ENCODE data around the gene TSSK2. TPM values are rescaled to one million over a fixed set of nuclear protein-coding genes. Genes with fewer than 3 reads are reported as not detected.
"Not testable (repeated sequence)": the region's sequence is repeated elsewhere in the genome, so short reads cannot be mapped to it uniquely, and the experiment has no call there.

The TSSK2 gene
- not detected for total RNA-seq

DNA sequence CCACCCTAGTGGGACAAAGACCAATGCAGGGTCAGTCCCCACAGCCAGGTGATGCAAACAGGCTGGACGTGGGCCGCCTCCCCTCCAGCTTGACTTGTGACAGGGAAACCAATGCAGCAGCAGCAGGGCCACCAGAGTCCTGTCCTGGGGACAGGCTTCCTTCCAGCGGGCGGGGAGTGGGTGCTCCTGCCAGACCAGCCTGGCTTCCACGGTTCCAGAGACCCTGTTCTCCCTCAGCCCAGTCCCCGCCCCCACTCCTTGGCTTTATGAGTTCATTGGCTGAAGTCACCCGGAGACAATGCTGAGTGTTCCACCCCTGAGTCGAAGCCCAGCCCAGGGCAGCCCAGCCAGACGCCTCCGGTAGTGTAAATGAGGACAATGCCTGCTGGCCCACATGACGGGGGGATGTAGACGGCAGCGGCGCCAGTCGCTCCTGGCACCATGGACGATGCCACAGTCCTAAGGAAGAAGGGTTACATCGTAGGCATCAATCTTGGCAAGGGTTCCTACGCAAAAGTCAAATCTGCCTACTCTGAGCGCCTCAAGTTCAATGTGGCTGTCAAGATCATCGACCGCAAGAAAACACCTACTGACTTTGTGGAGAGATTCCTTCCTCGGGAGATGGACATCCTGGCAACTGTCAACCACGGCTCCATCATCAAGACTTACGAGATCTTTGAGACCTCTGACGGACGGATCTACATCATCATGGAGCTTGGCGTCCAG, at the start of gene TSSK2:
Gene TSSK2 (plus strand): TSS at position 350 of the 726 bp plus-strand sequence. CDS start 92 bp downstream, at position 442.
- DNase-seq (ENCODE audit: low spot score in 2 of 2): no peak
- no peak for FAIRE-seq

DNA sequence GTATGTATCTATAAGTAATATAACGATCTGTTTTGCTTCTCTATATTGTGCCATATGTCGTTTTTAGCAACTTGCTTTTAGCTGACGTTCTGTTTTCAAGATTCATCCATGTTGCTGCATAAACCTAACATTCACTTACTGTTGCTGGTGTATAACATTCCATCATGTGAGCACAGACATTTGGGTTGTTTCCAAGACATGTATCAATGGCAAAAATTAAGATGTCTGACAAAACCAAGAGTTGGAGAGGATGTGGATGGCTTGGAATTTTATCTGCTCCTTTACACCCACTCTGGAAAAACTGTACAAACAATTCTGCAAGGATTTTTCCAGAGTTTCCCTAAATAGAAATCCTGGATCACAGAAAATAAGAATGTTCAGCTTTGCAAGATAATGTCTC, 49.8 kb upstream of the TSSK2 start:
- FAIRE-seq: no peak

GRCh38 chr22:19082101-19082500, 49.0 kb upstream of the TSSK2 start:
- no peak for DNase-seq (ENCODE audit: low spot score in 2 of 2)
- FAIRE-seq: no peak

More for the DNA sequence above, 49.8 kb upstream of the TSSK2 start:
- DNase-seq (ENCODE audit: low spot score in 2 of 2): no peak

GRCh38 chr22:19082793-19083192, 48.3 kb upstream of the TSSK2 start:
- no peak for FAIRE-seq

DNA sequence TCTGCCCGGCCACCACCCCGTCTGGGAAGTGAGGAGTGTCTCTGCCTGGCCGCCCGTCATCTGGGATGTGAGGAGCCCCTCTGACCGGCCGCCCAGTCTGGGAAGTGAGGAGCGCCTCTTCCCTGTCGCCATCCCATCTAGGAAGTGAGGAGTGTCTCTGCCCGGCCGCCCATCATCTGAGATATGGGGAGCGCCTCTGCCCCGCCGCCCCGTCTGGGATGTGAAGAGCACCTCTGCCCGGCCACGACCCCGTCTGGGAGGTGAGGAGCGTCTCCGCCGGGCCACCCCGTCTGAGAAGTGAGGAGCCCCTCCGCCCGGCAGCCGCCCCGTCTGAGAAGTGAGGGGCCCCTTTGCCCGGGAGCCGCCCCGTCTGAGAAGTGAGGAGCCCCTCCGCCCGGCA, 47.0 kb upstream of the TSSK2 start:
- not testable (repeated sequence) for DNase-seq (ENCODE audit: low spot score in 2 of 2); FAIRE-seq

More at GRCh38 chr22:19082793-19083192, 48.3 kb upstream of the TSSK2 start:
- no peak for DNase-seq (ENCODE audit: low spot score in 2 of 2)

DNA sequence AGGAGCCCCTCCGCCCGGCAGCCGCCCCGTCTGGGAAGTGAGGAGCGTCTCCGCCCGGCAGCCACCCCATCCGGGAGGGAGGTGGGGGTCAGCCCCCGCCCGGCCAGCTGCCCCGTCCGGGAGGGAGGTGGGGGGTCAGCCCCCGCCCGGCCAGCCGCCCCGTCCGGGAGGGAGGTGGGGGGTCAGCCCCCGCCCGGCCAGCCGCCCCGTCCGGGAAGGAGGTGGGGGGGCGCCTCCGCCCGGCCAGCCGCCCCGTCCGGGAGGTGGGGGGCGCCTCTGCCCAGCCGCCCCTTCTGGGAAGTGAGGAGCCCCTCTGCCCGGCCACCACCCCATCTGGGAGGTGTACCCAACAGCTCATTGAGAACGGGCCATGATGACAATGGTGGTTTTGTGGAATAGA, 46.5 kb upstream of the TSSK2 start:
- not testable (repeated sequence) for FAIRE-seq; DNase-seq (ENCODE audit: low spot score in 2 of 2)

GRCh38 chr22:19085233-19085718, 45.8 kb upstream of the TSSK2 start:
- FAIRE-seq (no peak), DNase-seq (ENCODE audit: low spot score in 2 of 2) (peak; percentile 58 to 59)

DNA sequence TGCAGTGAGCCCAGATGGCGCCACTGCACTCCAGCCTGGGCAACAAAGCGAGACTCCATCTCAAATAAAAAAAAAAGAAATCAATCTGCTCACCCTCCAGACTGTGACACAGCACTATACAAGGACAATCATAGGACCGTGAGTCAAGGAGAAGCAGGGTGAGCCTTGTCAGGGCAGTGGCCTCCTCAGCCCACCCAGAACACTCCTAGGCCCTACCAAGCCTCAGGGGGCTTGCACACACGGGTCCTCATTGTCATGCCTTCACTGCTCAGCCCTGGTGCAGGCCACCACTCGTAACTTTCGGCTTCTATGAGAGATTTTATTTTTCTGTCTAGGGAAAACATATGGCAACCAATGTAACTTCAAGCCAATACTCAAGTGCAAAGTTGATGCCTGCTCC, 44.7 kb upstream of the TSSK2 start:
- no peak for DNase-seq (ENCODE audit: low spot score in 2 of 2)
- no peak for FAIRE-seq

DNA sequence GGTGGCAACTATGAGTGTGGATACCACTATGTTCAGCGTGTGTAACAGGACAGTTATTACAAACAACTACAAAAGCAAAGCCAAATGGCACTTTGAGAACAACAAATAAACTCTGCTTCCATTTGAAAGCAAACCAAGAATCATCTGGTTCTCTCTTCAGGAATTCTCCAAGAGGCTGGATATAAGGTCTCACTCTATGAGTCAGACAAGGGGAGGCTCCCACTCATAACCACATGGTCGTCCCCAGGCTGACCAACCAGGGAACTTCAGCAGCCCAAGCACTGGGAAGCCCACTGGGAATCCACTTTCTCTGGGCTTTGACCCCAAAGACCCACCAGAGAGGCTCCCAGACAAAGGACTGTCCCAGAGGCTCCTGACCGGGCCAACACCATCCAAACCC, 44.2 kb upstream of the TSSK2 start:
- no peak for DNase-seq (ENCODE audit: low spot score in 2 of 2)
- no peak for FAIRE-seq

- FAIRE-seq (no peak), DNase-seq (ENCODE audit: low spot score in 2 of 2) (no peak)
Observed at GRCh38 chr22:19088866-19089595, 42.1 kb upstream of the TSSK2 start.

GRCh38 chr22:19090183-19090582, 40.9 kb upstream of the TSSK2 start:
- DNase-seq (ENCODE audit: low spot score in 2 of 2) (no peak), FAIRE-seq (no peak)

DNA sequence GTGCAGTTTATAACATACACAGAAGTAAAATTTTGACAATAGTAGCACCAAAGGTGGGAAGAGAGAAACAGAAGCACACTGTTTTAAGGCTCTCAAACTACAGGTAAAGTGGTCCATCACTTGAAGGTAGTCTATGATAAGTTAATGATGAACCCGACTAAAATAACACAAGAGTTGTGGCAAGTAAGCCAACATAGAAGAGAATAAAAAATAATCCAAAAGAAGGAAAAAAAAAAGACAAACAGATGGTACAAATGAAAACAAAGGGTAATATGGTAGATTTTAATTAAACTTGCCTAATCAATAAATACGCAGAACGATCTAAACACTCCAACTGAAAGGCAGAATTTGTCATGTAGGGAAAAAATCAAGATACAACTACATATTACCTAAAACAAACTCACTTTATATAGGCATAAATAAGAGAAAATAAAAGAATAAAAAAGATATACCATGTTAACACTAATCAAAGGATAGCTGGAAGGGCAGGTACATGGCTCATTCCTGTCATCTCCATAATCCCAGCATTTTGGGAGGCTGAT, 40.5 kb upstream of the TSSK2 start:
- FAIRE-seq (no peak), DNase-seq (ENCODE audit: low spot score in 2 of 2) (no peak)

GRCh38 chr22:19092725-19093124, 38.4 kb upstream of the TSSK2 start:
- FAIRE-seq (no peak), DNase-seq (ENCODE audit: low spot score in 2 of 2) (no peak)

- no peak for FAIRE-seq
- no peak for DNase-seq (ENCODE audit: low spot score in 2 of 2)
Observed at GRCh38 chr22:19094393-19094997, 36.6 kb upstream of the TSSK2 start.

GRCh38 chr22:19096555-19096954, 34.6 kb upstream of the TSSK2 start:
- DNase-seq (ENCODE audit: low spot score in 2 of 2) (no peak), FAIRE-seq (no peak)

- DNase-seq (ENCODE audit: low spot score in 2 of 2): no peak
- FAIRE-seq: no peak
Observed at GRCh38 chr22:19097518-19097917, 33.6 kb upstream of the TSSK2 start.

DNA sequence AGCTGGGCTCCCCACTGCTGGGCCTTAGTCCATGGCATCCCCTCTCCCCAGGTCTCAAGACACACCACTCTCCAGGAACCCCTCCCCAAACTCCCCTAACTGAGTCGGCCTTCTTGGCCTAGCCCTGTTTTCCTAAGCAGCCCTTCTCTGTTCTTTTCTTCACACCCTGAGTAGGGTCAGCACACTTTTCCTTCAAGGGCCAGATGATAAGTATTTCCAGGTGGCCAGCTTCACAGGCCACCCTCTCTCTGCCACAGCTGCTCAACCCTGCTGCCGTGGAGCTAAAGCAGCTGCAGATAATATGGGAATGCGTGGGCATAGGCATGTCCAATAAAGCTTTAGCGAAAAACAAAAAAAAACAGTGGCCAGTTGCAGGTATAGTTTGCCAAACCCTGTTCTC, 33.0 kb upstream of the TSSK2 start:
- FAIRE-seq (no peak), DNase-seq (ENCODE audit: low spot score in 2 of 2) (no peak)

- no peak for DNase-seq (ENCODE audit: low spot score in 2 of 2)
- FAIRE-seq: no peak
Observed at GRCh38 chr22:19103880-19104821, 27.0 kb upstream of the TSSK2 start.

- DNase-seq (ENCODE audit: low spot score in 2 of 2) (no peak), FAIRE-seq (no peak)
Observed at GRCh38 chr22:19105456-19105855, 25.7 kb upstream of the TSSK2 start.
